HG03280 (cell line): ENCODE data around the gene FOXD4L5.
"Not testable (repeated sequence)": the region's sequence is repeated elsewhere in the genome, so short reads cannot be mapped to it uniquely, and the experiment has no call there.

Source experiments
- ATAC-seq: cut with Tn5 transposase; IDR thresholded peaks from one replicate; pipeline ENCODE4 v1.9.1; 2021; ENCODE audit warnings: mild to moderate bottlenecking, moderate library complexity; ENCODE audit not compliant: unreplicated experiment

The FOXD4L5 gene

DNA sequence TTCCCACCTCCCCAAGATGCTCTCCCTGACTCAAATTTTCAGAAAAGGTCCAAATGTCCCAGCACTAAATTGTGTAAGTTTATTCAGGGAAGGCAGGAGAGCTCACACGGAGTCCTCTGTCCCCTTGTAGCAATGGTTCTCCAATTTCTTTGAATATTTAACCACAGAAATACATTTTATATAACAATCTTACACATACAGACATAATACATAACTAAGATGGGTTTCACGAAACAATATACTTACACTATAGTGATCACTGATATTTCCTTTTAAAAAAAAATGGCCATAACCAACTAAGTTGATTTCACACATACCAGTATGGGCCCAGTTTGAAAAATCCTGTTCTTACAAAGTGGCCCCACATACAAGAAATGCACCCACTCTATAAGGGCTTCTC lies at the start of gene FOXD4L5:
Gene FOXD4L5 (minus strand): TSS at position 101 of the 400 bp plus-strand sequence. CDS start 832 bp downstream, outside the sequence.
- ATAC-seq = not testable (repeated sequence)

GRCh38 chr9:65283943-65284342 lies 1.1 kb downstream of the FOXD4L5 start:
- not testable (repeated sequence) for ATAC-seq

DNA sequence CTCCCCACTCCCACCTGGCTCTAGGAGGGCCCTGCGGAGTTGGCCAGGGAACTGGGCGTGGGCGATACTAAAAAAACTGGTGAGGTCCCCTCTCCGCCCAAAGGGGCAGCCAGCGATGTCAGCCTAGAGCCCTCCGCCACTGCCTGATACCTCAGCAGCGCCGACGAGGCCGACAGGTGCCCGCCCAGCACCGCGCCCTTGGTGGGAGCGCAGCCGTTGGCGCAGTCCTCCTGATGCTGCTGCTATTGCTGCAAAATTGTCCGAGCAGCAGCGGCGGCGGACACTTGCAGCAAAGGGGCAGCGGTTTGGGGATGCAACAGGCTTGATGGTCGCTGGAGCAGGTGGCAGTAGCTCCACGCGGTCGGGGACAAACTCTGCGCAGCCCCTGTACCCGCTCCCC lies 2.0 kb downstream of the FOXD4L5 start:
- not testable (repeated sequence) for ATAC-seq
